KOPT-K1 (cell line): ENCODE results near the gene UBASH3B.
"Not testable (repeated sequence)": the region's sequence is repeated elsewhere in the genome, so short reads cannot be mapped to it uniquely, and the experiment has no call there.

Source experiments
- H3K27ac ChIP-seq: fragments of 200-600 bp; sonication (generic); 2 replicates; pipeline ENCODE4 v1.5.1; 2016; ENCODE audit warnings: antibody characterized with exemption, mild to moderate bottlenecking, low read depth, low read length; ENCODE audit not compliant: poor library complexity, severe bottlenecking
- H3K36me3 ChIP-seq: fragments of 200-600 bp; sonication (generic); 2 replicates; pipeline ENCODE4 v1.5.1; 2017; ENCODE audit warnings: antibody characterized with exemption, mild to moderate bottlenecking, low read length, moderate library complexity; ENCODE audit not compliant: insufficient read depth
- H3K9me3 ChIP-seq: fragments of 200-600 bp; sonication (generic); 2 replicates; pipeline ENCODE4 v1.5.1; 2017; ENCODE audit warnings: antibody characterized with exemption, low read length, mild to moderate bottlenecking; ENCODE audit not compliant: insufficient read depth, poor library complexity, severe bottlenecking

UBASH3B gene

DNA sequence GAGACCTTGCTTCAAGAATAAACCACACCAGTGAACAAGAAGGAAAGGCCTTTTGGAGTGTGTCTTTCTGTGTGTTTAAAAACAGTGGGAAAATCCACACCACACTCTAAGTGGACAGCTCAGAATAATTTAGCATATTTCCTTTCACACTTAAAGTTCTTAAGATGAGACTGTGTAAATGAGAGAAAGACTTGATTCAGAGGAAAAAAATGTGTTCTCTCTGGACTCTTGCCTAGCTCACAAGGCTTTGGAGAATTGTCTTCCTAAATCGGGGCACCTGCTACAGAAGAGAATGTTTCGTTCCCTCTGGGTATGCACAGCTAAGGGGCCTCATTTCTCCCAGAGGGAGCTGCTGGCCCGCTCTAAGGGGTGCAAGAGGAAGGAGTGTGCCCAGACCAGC is 154.3 kb downstream of the UBASH3B start:
- Histone ChIP-seq H3K9me3 (no peaks in the 10 kb centered on the region), H3K27ac (no peak overlapping the region), H3K36me3 (peaks cover 82% of the 10 kb centered on the region)

DNA sequence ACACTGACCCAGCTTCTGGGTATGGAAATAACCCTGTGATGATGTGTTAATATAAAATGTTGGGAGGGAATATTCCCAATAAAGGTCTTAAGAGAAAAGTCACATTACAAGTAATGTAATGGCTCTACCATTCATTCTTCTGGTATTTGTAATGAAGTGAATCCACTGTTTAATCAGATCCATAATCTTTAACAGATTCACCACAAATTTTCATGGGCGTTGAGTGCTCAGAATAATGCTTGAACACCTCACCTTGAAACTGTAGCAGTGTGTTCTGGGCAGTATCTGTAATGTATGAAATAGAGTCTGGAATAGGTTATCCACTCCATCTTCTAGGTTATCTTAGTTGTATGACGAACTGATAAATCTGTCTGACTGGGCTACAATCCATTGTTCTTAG is 156.2 kb downstream of the UBASH3B start:
- H3K9me3 ChIP-seq, result no peaks in the 10 kb centered on the region
- H3K36me3 ChIP-seq, result peaks cover 67% of the 10 kb centered on the region
- no peak overlapping the region for H3K27ac ChIP-seq

DNA sequence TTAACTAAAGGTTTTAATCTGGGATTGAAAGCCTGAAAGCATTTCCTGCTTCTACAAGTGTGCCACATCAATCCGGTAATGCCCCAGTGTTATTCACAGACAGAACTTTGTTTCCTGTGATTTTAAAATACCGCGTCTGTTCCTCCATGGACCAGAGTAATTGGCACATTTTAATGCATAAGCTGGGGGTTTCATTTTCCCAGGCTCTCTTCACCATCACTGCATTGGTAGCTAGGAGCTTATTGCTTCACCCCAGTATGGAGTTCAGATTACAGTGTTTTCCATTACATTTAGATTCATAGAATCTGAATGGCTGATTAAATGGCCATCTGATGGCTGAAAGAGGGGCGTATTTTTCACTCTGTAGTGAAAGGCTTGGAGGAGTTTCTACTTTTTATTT is 157.1 kb downstream of the UBASH3B start:
- H3K27ac ChIP-seq, result no peak overlapping the region
- peaks cover 58% of the 10 kb centered on the region for H3K36me3 ChIP-seq
- H3K9me3 ChIP-seq, result no peaks in the 10 kb centered on the region

DNA sequence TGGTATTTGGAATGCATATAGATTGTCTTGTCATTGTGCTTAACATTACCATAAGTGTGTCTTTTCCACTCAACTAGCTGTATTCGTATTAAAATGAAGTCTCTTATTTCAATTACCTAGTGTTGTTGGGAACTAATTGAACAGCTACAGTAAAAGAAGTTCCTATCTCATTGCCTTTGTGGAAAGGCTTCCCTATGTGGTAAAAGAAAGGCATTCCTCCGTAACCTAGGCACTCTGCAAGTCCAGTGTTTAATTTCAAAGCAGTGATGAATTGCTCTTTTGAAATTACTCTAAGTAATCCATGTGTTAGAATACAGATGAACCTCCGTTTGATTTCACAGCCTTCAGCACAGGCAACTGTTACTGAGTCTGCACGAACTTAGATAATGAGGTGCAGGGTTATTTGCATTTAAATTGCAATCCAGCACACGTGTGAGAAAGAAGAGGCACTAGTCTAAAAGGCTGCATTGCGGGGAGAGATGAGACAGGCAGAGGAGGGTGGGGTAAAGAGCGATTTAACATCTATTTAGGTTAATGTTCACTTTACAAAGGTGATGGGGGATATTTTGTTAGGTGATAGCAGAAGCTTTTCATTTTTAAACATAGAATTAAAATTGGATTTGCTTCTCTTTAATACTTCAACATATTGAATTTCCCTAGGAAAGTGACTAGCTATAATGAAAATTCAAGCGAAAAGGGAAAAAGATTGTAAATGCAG is 157.8 kb downstream of the UBASH3B start:
- Histone ChIP-seq H3K9me3 (peaks cover under 1% of the 10 kb centered on the region), H3K27ac (no peak overlapping the region), H3K36me3 (peaks cover 51% of the 10 kb centered on the region)

DNA sequence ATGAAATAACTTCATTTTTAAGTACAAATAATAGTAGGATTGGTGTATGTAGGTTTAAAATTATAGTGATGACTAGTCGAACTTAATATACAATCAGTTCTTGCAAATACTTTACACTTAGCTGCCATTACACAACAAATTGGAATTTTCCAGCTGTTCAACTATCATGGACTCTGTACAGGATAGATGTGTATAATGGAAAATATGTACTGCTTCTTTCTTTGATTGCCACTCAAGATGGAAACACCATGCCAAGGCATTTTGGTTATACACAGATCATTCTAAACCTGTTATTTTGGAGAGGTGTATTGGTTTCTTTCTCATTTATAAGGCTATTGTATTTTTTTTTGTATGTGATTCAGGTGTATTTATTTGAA is 158.4 kb downstream of the UBASH3B start:
- Histone ChIP-seq H3K27ac (no peak overlapping the region), H3K9me3 (peaks cover 6% of the 10 kb centered on the region)

DNA sequence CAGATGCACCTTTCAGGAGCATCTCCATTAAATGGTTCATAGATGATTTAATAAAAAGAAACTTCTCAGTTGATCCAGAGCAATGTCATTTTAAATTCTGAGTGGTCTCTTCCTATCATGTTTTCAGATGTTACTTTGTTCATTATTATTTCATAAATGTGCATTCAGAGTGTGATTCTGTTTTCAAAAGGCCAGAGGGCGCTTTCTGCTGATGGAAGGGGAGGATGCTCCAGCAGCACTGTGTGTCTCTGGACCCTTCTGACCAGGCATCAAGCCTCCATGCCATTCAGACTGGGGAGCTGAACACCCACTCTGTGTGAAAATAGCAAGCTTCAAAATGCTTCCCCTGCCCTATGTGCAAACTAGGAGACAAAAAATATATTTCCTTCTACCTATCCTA is 158.9 kb downstream of the UBASH3B start:
- peaks cover 11% of the 10 kb centered on the region for H3K9me3 ChIP-seq
- H3K27ac ChIP-seq, result no peak overlapping the region
- H3K36me3 ChIP-seq, result peaks cover 40% of the 10 kb centered on the region

More for the DNA sequence above, 158.4 kb downstream of the UBASH3B start:
- peaks cover 45% of the 10 kb centered on the region for H3K36me3 ChIP-seq

DNA sequence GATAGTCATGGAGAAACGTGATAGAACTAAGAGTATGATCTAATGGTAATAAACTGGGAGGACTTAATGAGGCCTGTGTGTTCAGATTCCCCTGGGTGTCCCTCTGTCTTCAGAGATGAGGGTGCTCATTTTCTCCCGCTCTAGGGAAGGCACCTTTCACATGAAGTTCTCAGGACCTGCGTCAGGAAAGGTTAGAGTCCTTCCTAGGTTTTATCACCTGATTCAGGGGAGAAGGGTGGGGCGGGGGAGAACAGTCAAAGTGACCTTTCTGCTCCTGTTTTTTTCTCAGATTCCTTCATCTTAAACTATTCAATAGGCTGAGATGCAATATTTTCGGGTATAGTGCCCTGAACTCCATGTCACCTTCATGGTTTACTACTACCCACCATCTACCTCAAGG is 160.4 kb downstream of the UBASH3B start:
- peaks cover 25% of the 10 kb centered on the region for H3K36me3 ChIP-seq
- H3K27ac ChIP-seq, result no peak overlapping the region
- H3K9me3 ChIP-seq, result peaks cover 24% of the 10 kb centered on the region

DNA sequence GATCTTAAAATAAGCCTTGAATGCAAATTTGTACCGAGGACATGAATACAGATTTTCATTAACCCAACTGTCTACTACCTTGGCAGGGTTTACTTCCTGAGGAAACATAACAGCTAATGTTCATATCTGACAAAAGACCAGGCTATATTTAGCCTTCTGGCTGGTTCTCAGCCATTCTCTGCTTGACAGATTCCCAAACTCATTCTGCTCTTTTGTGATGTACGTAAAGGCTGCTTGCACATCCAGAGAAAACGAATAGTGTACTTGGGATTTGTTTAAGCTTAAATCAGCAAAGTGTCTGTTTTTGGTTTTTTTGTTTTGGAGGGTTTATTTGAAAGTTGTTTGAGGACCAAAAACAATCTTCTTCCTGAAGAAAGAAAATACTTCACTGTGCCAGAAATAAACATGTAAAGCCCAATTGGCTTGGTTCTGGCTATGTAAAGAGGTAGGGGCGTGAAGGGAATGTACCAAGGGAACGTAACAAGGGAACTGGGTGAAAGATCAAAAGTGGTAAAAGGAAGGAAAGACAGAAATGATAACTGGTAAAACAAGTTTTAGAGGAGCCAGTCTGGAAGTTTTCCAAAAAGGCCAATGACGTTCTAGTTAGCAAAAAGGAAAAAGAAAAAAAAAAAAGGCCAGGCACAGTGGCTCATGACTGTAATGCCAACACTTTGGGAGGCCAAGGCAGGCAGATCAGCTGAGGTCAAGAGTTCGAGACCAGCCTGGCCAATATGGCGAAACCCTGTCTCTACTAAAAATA is 161.4 kb downstream of the UBASH3B start:
- H3K9me3 ChIP-seq, result peaks cover 24% of the 10 kb centered on the region

DNA sequence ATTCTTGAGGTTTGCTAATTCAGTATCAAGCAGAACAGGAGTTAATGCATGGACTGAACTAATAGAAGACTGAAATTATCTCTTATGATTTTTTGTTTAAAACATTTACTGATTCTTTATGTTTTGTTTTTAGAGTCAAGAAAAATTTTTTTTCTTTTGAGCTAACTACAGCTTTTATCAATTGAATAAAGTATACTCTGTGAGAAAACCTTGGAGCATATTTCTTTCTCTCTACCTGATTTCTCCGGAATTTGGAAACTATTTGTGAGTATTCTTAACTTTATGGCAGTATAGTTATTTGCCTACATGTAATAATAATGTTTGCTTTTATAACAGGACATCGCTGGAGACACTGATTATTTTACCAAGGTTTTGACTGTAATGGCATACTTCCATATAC is 164.6 kb downstream of the UBASH3B start:
- Histone ChIP-seq H3K27ac (no peak overlapping the region), H3K36me3 (no peaks in the 10 kb centered on the region), H3K9me3 (peaks cover 29% of the 10 kb centered on the region)

More for the DNA sequence above, 161.4 kb downstream of the UBASH3B start:
- no peak overlapping the region for H3K27ac ChIP-seq
- peaks cover 15% of the 10 kb centered on the region for H3K36me3 ChIP-seq

DNA sequence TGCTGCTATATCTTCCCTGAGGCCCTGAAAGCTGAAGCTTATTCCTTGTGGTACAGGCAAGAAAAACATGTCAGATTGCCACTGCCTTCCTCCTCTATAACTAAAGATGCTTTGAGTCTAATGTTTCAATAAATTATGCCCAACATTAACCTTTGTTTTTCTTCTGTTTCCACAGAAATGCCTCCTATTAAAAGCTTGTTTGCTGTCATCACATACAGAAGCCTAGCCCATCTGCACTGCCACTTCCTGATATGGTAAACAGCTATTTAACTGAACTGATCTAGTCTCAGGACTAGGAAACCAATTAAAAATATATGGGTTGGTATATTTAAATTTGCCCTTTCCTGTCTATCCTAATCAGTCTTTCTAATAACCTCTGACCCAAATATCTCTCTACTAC is 165.6 kb downstream of the UBASH3B start:
- no peaks in the 10 kb centered on the region for H3K36me3 ChIP-seq
- H3K9me3 ChIP-seq, result peaks cover 29% of the 10 kb centered on the region
- H3K27ac ChIP-seq, result no peak overlapping the region

DNA sequence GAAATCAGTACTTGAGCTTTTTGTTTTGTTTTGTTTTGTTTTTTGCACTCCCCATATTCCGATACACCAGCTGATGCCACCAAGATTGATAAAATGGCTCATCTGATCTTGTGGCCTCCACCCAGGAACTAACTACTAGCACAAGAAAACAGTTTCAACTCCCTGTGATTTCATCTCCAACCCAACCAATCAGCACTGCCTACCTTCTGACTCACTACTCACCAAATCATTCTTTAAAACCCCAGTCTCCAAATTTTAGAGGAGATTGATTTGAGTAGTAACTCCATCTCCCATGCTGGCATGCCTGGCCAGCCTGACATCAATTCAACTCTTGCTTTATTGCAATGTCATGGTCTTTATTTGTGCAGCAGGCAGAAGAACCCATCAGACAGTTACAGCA is 166.7 kb downstream of the UBASH3B start:
- peaks cover 29% of the 10 kb centered on the region for H3K9me3 ChIP-seq
- H3K36me3 ChIP-seq, result no peaks in the 10 kb centered on the region
- H3K27ac ChIP-seq, result no peak overlapping the region

DNA sequence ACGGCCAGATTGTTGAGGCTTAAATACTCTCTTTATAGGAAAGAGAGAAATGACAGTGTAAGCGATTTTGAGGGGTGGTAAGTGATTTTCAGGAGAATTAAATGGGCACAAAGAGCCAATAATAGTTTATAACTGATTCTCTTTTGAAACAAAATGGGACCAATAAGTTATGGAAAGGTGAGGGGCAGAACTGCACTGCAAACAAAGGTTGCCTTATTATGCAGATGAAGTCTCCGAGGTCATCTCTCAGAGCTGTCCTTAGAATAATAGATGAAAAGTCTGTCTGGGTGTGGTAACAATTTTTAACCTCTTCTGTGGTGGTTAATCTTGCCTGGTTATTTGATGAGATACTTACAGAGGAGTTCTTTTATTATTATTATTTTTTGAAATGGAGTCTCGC is 168.0 kb downstream of the UBASH3B start:
- peaks cover 27% of the 10 kb centered on the region for H3K9me3 ChIP-seq
- H3K36me3 ChIP-seq, result no peaks in the 10 kb centered on the region
- H3K27ac ChIP-seq, result no peak overlapping the region

DNA sequence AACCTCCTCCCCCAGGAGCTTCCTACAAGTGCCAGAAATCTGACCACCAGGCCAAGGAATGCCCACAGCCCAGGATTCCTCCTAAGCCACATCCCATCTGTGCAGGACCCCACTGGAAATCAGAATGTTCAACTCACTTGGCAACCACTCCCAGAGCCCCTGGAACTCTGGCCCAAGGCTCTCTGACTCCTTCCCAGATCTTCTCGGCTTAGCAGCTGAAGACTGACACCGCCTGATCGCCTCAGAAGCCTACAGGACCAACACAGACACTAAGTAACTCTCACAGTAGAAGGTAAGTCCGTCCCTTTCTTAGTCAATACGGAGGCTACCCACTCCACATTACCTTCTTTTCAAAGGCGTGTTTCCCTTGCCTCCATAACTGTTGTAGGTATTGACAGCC is 173.8 kb downstream of the UBASH3B start:
- H3K9me3 ChIP-seq, H3K27ac ChIP-seq, H3K36me3 ChIP-seq: not testable (repeated sequence)

DNA sequence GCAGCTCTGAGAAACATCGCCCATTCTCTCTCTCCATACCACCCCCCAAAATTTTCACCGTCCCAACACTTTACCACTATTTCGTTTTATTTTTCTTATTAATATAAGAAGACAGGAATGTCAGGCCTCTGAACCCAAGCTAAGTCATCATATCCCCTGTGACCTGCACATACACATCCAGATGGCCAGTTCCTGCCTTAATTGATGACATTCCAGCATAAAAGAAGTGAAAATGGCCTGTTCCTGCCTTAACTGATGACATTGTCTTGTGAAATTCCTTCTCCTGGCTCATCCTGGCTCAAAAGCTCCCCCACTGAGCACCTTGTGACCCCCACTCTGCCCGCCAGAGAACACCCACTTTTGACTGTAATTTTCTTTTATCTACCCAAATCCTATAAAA is 176.8 kb downstream of the UBASH3B start:
- not testable (repeated sequence) for H3K27ac ChIP-seq, H3K36me3 ChIP-seq, H3K9me3 ChIP-seq

DNA sequence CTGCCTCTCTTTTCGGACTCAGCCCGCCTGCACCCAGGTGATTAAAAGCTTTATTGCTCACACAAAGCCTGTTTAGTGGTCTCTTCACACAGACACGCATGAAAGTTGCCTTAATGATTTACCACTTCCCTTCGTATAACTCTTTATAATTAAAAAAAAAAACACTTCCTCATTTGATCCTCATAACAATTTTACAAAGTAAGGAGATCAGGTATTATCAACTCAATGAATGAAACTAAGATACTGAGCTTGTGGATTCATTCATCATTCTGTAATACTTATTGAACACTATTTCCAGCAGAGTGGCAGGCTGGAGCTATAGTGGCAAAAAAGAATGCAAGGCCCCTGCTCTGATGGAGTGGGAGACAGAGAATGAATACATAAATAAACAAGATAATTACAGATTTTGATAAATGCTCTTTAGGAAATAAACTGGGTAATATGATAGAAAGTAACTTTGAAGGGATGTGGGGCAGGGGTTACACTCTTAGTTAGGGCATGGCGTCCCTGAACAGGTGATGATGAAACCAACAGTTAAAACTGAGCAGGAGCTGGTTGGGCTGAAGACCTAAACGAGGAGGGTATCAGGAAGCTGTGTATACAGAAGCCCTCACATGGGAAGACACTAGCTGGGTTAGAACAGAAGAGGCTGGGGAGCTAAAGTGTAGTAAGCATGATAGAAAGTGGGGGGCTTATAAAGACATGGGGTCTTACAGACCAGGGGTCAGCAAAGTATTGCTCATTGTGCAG is 177.4 kb downstream of the UBASH3B start:
- no peak overlapping the region for H3K27ac ChIP-seq
- H3K9me3 ChIP-seq, result no peaks in the 10 kb centered on the region
- H3K36me3 ChIP-seq, result no peaks in the 10 kb centered on the region
